ENCODE measurements around the gene ZNF8.
"Not testable (repeated sequence)": the region's sequence is repeated elsewhere in the genome, so short reads cannot be mapped to it uniquely, and the experiment has no call there.

ZNF8 gene

DNA sequence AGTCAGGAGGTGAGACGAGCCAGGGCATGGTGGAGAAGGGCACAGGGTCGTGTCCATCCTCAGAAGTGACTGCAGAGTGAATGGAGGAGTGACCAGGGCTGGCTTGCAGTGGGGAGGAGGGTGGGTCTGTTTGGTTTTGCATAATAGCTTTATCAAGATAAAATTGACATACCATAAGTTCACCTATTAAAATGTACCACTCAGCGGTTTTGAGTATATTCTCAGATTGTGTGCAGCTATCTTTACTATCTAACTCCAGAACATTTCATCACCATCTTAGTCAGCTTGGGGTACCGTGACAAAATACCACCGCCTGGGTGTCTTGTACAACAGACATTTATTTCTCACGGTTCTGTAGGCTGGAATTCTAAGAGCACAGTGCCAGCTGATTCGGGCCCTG lies 13.2 kb downstream of the ZNF8 start:
- no peak for DNase-seq

DNA sequence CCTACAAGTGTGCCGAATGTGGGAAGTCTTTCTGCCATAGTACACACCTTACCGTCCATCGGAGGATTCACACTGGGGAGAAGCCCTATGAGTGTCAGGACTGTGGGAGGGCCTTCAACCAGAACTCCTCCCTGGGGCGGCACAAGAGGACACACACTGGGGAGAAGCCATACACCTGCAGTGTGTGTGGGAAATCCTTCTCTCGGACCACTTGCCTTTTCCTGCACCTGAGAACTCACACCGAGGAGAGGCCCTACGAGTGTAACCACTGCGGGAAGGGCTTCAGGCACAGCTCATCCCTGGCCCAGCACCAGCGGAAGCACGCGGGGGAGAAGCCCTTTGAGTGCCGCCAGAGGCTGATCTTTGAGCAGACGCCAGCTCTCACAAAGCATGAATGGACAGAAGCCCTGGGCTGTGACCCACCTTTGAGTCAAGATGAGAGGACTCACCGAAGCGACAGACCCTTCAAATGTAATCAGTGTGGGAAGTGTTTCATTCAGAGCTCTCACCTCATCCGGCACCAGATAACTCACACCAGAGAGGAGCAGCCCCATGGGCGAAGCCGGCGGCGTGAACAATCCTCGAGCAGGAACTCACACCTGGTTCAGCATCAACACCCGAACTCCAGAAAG lies 16.1 kb downstream of the ZNF8 start:
- DNase-seq: no peak

DNA sequence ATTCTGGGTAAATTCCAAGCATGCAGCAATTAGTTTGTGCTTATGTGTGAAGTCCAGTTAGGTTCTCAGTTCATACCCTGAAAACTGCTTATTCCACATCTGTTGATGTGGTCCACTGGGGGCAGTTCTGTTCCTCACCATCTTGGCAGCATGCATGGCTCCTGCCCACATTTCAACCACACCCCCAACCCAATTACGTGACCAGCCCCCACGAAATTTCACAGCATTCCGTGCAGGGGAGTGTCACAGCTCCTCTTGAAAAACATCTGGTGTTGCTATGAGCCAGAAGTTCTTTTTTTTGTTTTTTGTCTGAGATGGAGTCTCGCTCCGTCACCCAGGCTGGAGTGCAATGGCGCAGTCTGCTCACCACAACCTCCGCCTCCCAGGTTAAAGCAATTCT lies 17.3 kb downstream of the ZNF8 start:
- no peak for DNase-seq

DNA sequence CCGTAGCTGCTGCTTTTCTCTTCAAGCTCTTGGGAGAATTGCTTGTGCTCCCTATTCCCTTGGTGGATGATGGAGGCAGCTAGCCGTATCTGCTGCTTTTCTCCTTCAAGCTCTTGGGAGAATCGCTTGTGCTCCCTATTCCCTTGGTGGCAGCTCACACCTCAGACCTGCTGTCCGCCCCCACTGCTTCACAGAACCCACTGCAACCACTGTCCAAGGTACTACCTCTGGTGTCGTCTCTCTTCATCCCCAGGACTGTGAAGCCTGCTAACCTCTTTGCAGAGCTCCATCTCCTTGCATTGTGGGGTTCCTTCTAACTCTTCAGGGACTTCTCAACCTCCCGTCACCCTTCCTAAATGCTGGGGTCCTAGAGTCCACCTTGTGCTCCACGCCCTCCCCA lies 21.9 kb downstream of the ZNF8 start:
- no peak for DNase-seq

DNA sequence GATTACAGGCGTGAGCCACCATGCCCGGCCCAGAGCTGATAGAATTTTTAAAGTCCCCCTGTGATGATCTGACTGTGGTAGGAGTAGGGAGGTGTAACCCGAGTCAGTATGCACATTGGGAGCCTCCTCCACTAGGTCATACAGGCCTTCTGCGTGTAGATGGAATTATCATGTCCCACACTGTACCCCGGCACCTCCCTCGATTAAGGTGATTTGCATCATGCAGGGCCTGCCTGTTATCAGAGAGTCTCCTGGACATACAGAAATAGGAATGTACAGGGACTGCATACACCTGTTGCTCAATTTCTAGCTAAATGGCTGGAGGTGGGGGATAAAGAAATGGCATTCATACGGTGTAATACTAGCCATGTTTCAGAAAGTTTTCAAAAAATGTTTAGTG lies 25.5 kb downstream of the ZNF8 start:
- DNase-seq: no peak

DNA sequence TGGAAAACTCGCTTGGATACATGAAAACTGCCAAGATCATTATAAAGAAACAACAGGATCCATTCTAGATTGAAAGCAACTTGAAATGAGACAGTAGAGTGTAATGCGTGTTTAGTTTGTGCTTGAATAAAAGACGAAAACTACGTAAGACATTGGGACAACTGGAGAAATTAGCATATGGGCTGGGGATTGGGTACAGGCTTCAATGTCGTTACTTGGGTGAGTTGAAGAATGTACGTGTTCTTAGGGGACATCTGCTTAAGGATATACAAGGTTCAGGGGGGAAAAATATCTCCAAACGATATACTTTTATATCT lies 26.0 kb downstream of the ZNF8 start:
- no peak for DNase-seq

DNA sequence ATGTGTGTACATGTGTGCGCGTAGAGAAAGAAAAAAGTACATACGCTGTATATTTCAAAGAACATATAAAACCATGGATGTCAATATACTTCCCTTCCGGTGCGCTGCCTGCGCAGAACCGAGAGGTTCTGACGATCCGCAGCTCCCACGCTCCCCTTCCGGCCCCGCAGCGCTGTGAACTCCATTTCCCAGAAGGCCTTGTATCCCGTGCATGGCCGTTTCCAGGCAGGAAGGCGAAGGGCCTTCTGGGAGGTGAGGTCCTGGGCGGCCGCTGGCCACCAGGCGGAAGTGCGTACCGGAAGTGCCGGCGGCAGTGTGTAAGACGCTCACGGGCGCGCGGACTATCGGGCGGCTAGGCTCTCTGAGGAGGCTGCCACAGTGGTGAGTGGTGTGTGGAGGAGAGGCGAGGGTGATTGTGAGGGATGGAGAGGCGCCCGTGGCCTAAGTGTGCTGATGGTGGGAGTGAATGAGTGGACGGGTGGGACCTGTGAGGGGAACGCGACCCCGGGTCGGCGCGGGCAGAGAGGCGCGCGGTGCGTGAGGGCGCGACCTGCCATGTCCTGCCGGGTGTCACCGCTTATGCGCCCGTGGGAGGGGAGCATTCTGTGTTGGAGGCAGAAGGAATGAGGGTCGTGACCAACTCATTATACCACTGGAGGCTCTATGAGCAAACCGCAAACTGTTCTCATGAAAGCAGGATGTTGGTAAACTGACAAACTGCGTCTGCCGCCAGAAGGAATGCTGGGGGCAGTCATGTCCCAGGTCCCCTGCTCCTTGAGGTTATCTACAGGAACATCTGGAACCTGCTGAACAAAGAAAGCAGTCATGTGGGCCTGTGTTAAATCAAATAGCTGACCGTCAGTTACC lies 26.5 kb downstream of the ZNF8 start, which contains the start of gene ERVK3-1:
Gene ERVK3-1, plus strand, starts transcription at position 313 of the 867 bp plus-strand sequence. CDS start 6,792 bp downstream, outside the sequence.
- peak; percentile 82 for DNase-seq

DNA sequence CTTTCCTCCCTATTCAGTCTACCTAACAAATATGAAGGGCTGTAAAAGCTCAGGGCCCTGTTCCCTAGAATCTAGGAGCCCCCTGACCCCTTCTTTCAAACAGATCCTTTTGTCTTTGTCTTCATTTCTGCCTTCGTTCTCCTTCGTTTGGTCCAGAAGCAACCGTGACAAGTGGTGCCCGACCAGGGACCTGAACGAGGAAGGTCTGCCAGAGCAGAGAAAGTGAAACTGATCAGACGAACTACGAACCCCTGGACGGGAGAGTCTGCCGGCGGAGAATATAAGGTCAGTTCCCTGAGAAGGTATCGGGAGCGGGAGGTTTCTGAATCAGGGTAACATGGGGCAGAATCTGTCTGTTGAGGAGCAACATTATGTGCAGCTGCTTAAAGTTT lies 27.2 kb downstream of the ZNF8 start:
- DNase-seq: no peak

DNA sequence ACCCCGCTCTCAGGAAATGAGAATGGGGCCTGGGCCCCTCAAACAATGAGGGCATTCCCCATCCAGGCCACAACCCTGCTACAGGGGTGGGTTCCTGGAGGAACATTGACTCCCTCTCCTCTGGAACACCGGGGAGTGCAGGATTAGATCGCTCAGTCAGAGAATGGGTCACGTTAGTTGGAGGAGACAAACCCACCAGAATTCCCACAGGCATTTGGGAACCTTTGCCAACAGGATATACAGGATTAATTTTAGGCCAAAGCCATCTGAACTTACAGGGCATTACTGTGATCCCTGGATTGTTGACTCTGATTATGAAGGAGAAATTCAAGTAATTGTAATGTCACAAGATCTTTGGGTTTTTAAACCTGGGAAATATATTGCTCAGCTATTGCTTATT lies 29.0 kb downstream of the ZNF8 start:
- no peak for DNase-seq

DNA sequence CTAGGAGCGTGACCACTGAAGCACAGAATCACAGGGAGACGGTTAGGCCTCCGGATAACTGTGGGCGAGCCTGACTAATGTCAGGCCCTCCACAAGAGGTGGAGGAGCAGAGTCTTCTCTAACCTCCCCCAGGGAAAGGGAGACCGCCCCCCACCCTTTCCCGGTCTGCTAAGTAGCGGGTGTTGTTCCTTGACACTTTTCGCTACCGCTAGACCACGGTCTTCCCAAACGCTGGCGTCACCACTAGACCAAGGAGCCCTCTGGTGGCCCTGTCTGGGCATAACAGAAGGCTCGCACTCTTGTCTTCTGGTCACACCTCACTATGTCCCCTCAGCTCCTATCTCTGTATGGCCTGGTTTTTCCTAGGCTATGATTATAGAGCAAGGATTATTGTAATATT lies 31.9 kb downstream of the ZNF8 start:
- not testable (repeated sequence) for DNase-seq

DNA sequence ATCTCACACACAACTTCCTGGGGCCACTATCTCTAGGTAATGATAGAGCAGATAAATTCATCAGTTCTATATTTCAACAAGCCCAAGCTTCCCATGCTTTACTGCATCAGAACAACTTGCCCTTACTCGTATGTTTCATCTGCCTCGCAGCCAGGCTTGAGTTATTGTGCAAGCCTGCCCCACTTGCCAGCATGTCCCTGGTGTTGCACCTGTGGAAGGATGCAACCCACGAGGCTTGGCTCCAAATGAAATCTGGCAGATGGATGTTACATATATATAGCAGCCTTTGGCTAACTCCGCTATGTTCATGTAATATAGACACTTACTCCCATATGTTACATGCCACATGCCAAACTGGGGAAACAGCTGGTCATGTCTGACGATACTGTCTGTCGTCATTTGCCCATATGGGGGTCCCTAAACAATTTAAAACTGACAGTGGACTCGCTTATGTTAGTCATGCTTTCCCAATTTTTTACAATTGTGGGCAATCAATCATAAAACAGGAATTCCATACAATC lies 32.6 kb downstream of the ZNF8 start:
- DNase-seq: no peak

DNA sequence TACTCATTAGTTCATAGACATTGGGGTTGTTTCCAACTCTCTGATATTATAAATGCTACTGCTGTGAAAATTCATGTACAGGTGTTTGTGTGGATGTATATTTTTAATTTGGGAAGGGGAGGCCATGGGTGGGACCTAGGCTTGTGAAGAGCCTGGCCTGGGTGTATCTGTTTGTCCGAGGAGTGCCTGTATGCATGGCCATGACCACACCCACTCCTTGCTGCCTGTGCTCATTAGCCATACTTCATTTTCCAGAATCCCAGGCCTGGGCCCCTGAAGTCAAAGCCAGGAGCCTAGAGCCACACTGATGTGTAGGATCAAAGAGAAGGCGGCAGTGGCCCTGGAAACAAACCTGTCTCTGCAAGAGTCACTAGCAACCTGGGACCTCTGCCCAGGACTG lies 36.8 kb downstream of the ZNF8 start:
- DNase-seq: no peak

DNA sequence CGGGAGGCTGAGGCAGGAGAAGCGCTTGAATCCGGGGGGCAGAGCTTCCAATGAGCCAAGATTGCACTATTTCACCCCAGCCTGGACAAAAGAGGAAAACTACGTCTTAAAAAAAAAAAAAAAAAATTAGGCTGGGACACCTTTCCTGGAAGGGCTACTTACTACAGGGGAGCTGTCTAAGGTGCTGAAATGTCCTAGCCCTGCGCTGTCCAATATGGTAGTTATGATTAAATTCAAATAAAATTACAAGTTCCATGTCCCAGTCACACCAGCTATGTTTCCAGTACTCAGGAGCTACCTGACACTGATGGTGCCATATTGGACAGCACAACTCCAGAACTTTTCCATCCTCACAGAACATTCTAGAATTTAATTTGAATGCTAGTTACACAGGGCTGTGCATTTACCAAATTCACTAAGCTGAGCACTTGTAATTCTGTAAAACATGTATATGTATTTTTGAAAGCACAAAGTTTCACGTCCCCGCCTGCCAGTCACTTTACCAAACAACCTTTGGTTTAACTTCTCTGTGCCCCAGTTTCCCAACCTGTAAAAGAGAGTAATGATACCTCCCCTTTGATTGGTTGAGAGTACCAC lies 38.8 kb downstream of the ZNF8 start:
- DNase-seq: no peak

DNA sequence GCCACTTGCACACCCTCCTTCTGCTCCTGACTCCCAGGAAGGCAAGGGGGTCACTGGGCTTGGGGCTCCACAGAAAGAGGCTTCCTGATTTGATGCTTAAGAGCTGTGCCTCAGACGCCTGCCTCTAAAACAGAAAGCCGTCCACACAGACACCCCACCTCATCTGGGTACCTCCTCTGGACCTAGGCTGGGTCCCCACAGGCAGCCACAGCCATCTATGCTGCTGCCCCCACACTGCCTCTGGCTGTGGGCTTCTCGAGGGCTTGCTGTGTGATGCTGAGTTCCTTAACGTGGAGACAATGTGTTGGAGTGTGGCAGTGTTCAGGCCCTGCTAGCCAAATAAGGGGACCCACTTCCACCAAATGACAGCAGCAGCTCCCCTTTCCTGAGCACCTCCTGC lies 39.5 kb downstream of the ZNF8 start:
- no peak for DNase-seq

DNA sequence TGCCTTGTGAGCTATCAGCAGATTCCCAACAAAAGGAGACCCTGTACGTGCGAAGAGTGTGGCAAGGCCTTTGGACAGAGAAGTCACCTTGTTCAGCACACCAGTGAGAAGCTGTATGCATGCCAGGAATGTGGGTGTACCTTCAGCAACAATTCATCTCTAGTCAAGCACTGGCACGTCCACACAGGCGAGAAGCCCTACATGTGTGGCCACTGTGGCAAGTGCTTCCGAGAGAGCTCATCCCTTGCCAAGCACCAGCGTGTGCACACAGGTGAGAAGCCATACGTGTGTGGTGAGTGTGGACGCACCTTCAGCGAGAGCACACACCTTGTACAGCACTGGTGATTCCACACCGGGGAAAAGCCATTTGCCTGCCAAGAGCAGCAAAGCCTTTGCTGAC lies 40.5 kb downstream of the ZNF8 start:
- no peak for DNase-seq

DNA sequence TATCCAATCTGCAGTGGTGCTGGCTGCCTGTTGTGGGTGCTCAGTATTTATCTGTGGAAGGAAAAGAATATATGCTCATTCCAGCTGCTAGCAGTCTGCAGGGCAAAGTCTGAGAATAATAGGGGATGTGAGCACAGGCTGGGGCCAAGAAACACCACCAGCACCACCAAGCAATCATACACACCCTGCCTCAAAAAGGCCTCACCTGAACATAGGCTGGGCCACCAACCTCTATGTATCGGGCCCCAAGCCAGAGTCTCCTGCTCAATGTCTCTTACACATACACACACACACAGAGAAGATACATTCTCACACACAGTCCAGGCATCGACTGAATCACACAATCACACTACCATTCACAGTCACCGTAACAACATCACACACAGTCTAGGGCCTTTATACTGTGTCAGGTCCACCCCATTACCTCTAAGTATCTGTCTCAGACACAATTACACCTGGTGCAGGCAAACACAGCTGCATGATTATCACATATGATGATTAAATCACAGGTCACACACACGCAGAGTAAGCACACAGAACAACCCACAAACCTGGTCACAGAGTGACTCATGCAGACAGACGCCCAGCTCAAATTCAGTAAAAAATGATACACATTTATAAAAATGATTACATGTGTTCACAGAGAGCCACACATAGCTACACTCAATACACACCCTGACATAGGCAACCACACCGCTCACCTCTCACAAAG lies 46.7 kb downstream of the ZNF8 start:
- no peak for DNase-seq

DNA sequence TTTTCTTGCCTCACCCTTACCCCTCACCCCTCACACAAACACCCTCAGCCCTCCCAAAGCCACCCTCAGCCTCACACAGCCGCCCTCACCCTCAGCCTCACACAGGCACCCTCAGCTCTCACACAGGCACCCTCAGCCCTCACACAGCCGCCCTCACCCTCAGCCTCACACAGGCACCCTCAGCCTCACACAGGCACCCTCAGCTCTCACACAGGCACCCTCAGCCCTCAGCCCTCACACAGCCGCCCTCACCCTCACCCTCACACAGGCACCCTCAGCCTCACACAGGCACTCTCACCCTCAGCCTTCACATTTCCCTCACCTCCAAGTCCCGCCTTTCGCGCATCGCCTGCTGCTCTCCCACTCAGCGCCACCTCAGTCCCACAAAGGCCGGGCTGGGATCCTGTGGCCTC lies 47.8 kb downstream of the ZNF8 start:
- DNase-seq: no peak

DNA sequence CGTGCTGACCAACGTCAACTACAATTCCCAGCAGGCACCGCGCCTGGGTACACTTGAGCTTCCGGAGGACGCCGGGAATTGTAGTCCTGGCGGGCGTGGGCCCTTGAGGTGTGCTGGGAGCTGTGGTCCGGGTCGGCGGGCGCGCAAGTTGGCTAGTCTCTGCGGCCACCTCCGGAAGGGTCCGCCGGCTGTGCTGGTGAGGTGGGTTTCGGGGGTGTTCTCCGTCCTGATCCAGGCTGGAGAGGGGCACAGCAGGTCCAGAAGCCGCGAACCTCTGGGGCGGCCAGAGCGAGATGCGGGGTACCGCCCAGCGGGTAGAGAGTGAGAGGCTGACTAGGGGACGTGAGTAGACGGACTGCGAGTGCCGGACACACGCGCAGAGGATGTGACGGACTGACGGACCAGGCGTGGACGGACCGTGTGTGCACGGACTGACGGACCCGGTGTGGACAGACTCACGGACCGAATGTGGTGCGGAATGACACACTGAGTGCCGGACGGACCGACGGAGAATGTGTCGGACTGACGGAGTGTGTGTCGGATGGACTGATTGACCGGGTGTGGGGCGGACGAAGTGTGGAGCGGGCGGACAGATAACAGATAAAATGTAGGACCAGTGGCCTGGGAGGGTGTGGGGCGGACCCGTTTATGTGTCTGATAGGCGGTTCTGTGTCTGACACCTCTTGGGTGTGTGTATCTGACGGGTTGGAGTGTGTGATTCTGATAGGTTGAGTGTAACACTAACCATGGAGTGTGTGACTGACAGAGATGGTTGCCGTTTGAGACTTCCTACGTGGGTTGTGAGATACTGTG lies 48.4 kb downstream of the ZNF8 start, which contains the start of gene ZSCAN22:
Gene ZSCAN22, plus strand, starts transcription at position 81 of the 813 bp plus-strand sequence. CDS start 7,809 bp downstream, outside the sequence.
- DNase-seq: peak; percentile 98

DNA sequence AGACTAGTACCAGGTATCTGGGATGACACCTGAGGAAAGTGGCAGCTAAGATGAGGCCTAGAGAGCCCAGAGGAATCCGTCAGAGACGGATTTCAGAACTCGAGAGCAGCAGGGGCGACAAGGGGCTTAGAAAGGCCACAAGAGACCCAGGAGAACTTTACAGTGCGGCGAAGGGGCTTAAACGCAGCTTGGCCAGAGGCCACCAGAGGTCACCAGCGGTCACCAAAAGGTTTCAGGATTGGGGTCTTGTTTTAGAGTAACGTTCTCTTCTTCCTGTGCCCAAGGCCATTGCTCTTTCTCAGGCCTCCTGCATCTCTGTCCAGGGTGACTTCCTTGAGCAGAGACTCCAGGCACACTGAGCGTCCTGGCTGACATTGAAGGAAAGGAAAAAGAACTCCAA lies 50.2 kb downstream of the ZNF8 start:
- no peak for DNase-seq

DNA sequence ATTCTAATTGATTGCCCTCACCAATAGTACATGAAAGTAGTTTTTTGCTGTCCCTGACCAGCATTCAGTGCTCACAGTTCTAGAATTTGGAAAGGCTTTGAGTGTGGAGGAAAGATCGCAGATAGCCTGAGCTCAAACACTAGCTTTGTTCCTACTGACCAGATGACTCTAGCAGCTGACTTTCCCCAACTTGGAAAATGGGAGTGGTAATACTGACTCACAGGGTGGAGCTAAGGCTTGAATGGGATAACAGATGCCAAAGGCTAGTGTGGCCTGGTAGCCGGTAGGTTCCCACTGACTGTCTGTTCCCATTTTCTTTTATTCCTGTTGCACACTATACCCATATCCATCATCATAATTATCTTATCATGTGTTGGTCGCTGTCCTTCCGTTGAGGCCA lies 51.7 kb downstream of the ZNF8 start:
- no peak for DNase-seq

DNA sequence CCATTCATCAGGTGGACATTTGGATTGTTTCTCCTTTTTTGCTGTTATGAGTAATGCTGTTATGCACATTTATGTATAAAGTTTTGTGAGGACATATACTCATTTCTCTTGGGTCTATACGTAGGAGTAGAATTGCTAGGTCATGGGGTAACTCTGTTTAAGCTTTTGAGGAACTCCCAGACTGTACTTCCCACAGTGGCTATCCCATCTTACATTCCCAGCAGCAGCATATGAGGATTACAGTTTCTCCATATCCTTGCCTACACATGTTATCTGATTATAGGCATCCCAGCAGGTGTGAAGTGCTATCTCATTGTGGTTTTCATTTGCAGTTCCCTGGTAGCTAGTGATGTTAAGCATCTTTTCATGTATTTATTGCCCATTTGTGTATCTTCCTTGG lies 53.9 kb downstream of the ZNF8 start:
- DNase-seq: no peak
